Transverse colon (tissue), 4 donors: ENCODE results near the gene CIT. TPM values are rescaled to one million over a fixed set of nuclear protein-coding genes. Genes with fewer than 3 reads are reported as not detected.

Source experiments
- DNase-seq: peaks from one replicate; pipeline ENCODE4 v3.0.0-alpha.2; 2019
- H3K27ac ChIP-seq, 4 donors: fragments of 200-600 bp; sonication (generic); 2 replicates each; pipeline ENCODE4 v1.5.1; 2016 to 2018; ENCODE audit warnings: inconsistent platforms in 4 of 4
- H3K27me3 ChIP-seq: fragments of 200-600 bp; sonication (generic); 2 replicates; pipeline ENCODE4 v1.5.1; 2017; ENCODE audit warnings: inconsistent platforms
- H3K36me3 ChIP-seq, 4 donors: fragments of 200-600 bp; sonication (generic); 2 replicates each; pipeline ENCODE4 v1.5.1; 2017 to 2019; ENCODE audit warnings: inconsistent platforms in 4 of 4
- H3K4me1 ChIP-seq, 4 donors: fragments of 200-600 bp; sonication (generic); 2 replicates each; pipeline ENCODE4 v1.5.1; 2017 to 2020; ENCODE audit warnings: inconsistent platforms in 4 of 4
- H3K4me3 ChIP-seq, 4 donors: fragments of 200-600 bp; sonication (generic); 1 replicate in 1 of 4; 2 replicates in 3 of 4; pipeline versions ENCODE4 v1.5.1 to v1.6.1; 2017 to 2019; ENCODE audit warnings: inconsistent platforms in 4 of 4
- H3K9me3 ChIP-seq, 2 donors: fragments of 200-600 bp; sonication (generic); 2 replicates each; pipeline ENCODE4 v1.5.1; 2017 to 2019; ENCODE audit warnings: inconsistent platforms in 2 of 2
- EP300 ChIP-seq: sonication (generic); formaldehyde crosslinking; IDR thresholded peaks from one replicate; pipeline ENCODE4 v1.6.1; 2017; ENCODE audit warnings: antibody characterized with exemption, low read depth
- POLR2A ChIP-seq: fragments of 450-650 bp; IDR thresholded peaks from one replicate; pipeline ENCODE4 v1.6.1; 2016; ENCODE audit warnings: antibody characterized with exemption, mild to moderate bottlenecking, moderate library complexity
- POLR2AphosphoS5 ChIP-seq, 3 donors: sonication (generic); formaldehyde crosslinking; IDR thresholded peaks; one replicate each; pipeline ENCODE4 v1.6.1; 2016; ENCODE audit warnings: antibody characterized with exemption in 3 of 3
- WGBS, 2 donors: methylation state at CpG; one replicate each; pipeline ENCODE4 v1.1.5; 2018; ENCODE audit warnings: low coverage in 1 of 2; 5-methylcytosine and 5-hydroxymethylcytosine counted together
- in situ Hi-C, 4 donors: fragments of 200-750 bp; cut with MboI; loops; one replicate each; pipeline versions ENCODE4 v1.15.0 to v1.15.1; 2017; ENCODE audit warnings: low sequenced_read_pairs in 3 of 4, low pct_ligation_motif_present in 1 of 4, low pct_unique_long_range_greater_than_20kb in 1 of 4
- intact Hi-C: fragments of 100-400 bp; cut with DNase I; formaldehyde crosslinking; loops from one replicate; pipeline ENCODE4 v1.15.1; 2023; ENCODE audit warnings: low total_unique reads
- total RNA-seq, 4 donors: library from RNA; depleted of rRNA; stranded (reverse); fragments of >200 nt; gene quantifications; one replicate each; pipeline ENCODE4 v1.1.0, GENCODE V29; 2016
- TF ChIP-seq, protein P1 (sequence below), 5 experiments: fragments of 200-600 bp in 3 of 5; fragments of 450-650 bp in 2 of 5; sonication (generic) in 3 of 5; IDR thresholded peaks; 1 replicate in 2 of 5; 2 replicates in 3 of 5; pipeline ENCODE4 v1.5.1; 2016 to 2017; ENCODE audit warnings: antibody characterized with exemption in 5 of 5, inconsistent platforms in 3 of 5, mild to moderate bottlenecking in 2 of 5, moderate library complexity in 1 of 5

Gene CIT
- total RNA-seq, 4 donors from 2014 or later = 1.1 to 51.1 (median 7.1) TPM

DNA sequence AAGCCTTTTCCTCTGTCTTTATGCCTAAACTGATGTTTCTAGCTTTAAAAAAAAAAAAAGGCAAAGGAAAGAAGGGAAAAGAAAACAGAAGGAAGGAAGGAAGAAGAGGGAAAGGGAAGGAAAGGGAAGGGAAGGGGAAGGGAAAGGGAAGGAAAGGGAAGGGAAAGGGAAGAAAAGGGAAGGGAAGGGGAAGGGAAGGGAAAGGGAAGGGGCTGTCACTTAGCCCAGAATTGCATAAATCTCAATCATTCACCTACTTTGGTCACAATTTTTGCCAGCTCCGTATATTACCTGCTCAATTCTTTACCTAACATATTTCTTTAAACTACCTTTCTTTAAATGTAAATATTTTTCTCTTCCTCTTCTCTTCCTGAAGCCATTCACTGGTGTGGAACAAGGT, 26.8 kb downstream of the CIT start:
- Histone ChIP-seq H3K4me1 (no peaks in the 10 kb centered on the region), H3K9me3 (no peaks in the 10 kb centered on the region), H3K4me3 (no peak overlapping the region), H3K27me3 (no peaks in the 10 kb centered on the region), H3K27ac (no peak overlapping the region), H3K36me3 (no peaks in the 10 kb centered on the region)
- in situ Hi-C loops = no loop called here
- WGBS, 2 donors = 87 to 100% methylated on average over 1 of the region's 1 CpG
- TF ChIP-seq EP300 (no peak), POLR2A (no peak), POLR2AphosphoS5 (IDR thresholded peaks at IDR 0.05) (no peak)
- TF ChIP-seq, protein P1, sequence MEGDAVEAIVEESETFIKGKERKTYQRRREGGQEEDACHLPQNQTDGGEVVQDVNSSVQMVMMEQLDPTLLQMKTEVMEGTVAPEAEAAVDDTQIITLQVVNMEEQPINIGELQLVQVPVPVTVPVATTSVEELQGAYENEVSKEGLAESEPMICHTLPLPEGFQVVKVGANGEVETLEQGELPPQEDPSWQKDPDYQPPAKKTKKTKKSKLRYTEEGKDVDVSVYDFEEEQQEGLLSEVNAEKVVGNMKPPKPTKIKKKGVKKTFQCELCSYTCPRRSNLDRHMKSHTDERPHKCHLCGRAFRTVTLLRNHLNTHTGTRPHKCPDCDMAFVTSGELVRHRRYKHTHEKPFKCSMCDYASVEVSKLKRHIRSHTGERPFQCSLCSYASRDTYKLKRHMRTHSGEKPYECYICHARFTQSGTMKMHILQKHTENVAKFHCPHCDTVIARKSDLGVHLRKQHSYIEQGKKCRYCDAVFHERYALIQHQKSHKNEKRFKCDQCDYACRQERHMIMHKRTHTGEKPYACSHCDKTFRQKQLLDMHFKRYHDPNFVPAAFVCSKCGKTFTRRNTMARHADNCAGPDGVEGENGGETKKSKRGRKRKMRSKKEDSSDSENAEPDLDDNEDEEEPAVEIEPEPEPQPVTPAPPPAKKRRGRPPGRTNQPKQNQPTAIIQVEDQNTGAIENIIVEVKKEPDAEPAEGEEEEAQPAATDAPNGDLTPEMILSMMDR (IDR thresholded peaks at IDR 0.05) = no peak
- DNase-seq = no peak
- intact Hi-C loops = no loop called here

DNA sequence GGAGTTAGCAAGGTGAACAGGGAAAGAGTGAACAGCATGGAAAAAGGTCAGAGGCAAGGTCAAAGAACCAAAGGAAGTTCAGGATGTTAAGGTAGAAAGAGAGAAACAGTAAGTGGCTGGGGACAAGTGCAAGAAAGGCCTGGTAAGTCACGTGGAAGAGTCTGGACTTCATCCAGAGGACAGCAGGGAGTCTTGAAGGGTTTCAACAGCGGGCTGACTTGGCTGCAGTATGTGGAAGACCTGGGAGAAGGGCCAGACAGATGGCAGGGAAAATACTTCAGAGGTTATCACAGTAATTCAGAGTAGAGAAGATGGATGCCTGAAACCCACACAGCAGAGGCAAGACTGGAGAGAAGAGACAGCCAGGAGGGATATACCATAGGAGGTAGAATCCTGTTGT, 34.0 kb downstream of the CIT start:
- Histone ChIP-seq H3K36me3 (no peaks in the 10 kb centered on the region), H3K27ac (no peak overlapping the region), H3K27me3 (no peaks in the 10 kb centered on the region), H3K4me1 (no peaks in the 10 kb centered on the region), H3K9me3 (peaks cover 0 to 4% of the 10 kb centered on the region in 2 donors), H3K4me3 (no peak overlapping the region)
- 63 to 72% methylated on average over 1 to 2 of the region's 2 CpGs for WGBS, 2 donors
- intact Hi-C loops (no loop called here), in situ Hi-C loops (no loop called here)
- DNase-seq = no peak
- no peak for TF ChIP-seq EP300
- TF ChIP-seq POLR2AphosphoS5 (IDR thresholded peaks at IDR 0.05) = no peak
- TF ChIP-seq, protein P1 (IDR thresholded peaks at IDR 0.05) = no peak
- TF ChIP-seq POLR2A = no peak

DNA sequence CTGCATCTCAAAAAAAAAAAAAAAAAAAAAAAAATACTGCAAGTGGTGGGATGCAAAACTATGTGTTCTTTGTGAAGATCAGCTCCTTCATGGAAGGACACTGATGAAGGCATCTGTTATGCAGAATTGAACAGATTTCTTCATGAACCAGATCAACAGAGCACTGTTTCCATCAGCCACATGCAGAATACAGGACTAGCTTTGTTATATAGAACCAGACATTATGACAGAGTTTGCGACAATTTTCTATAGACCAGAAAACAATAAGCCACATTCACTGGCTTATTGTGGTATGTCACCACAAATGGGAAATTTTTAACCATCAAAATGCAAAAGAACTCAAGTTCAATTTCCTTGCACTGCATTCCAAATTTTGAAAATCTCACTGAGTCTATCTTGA, 34.7 kb downstream of the CIT start:
- in situ Hi-C loops (no loop called here), intact Hi-C loops (no loop called here)
- no peak overlapping the region for H3K27ac ChIP-seq
- no peaks in the 10 kb centered on the region for H3K36me3 ChIP-seq
- H3K27me3 ChIP-seq = no peaks in the 10 kb centered on the region
- no peaks in the 10 kb centered on the region for H3K4me1 ChIP-seq
- peaks cover 0 to 4% of the 10 kb centered on the region in 2 donors for H3K9me3 ChIP-seq
- TF ChIP-seq POLR2A (no peak), EP300 (no peak), POLR2AphosphoS5 (IDR thresholded peaks at IDR 0.05) (no peak)
- TF ChIP-seq, protein P1 (IDR thresholded peaks at IDR 0.05) = no peak
- no peak for DNase-seq
- no peak overlapping the region for H3K4me3 ChIP-seq
- 92 to 100% methylated on average over 1 of the region's 1 CpG for WGBS, 2 donors

DNA sequence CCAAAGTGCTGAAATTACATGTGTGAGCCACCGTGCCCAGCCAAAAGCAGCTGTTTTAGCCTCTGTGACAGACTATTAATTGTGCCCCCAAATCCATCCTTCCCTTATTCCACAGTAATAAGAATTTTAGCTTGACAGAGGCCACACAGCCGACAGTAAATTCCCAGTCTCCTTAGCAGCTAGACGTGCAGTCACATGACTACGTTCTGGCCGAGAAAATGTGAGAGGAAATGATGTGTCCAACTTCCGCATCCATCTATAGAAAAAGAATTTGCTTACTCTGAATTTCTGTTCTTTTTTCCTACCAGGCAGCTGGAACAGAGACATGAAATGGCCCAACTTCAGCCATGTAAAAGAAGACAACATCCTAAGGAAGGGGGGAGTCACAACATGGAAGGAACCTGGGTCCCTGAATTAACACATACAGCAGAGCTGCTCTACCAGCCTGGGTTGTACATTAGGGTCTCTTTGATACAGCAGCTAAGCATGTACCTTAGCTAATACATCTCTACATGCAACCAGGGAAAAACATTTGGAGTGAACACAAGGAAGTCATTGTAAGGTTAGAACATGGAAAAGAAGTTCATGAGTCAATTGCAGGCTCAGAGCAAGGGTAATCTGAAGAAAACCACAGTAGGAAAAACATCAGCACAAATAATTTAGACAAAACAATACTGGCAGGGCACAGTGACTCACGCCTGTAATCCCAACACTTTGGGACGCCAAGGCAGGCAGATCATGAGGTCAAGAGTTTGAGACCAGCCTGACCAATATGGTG, 35.5 kb downstream of the CIT start:
- H3K4me1 ChIP-seq = no peaks in the 10 kb centered on the region
- TF ChIP-seq EP300 (no peak), POLR2A (no peak), POLR2AphosphoS5 (IDR thresholded peaks at IDR 0.05) (no peak)
- TF ChIP-seq, protein P1 (IDR thresholded peaks at IDR 0.05) = no peak
- no peaks in the 10 kb centered on the region for H3K27me3 ChIP-seq
- H3K4me3 ChIP-seq = no peak overlapping the region
- H3K36me3 ChIP-seq = no peaks in the 10 kb centered on the region
- no peak for DNase-seq
- H3K9me3 ChIP-seq = peaks cover 0 to 4% of the 10 kb centered on the region in 2 donors
- 87 to 95% methylated on average over 7 to 8 of the region's 8 CpGs for WGBS, 2 donors
- no peak overlapping the region for H3K27ac ChIP-seq
- in situ Hi-C loops = no loop called here
- intact Hi-C loops = no loop called here
